Urothelium cell line (cell line): ENCODE measurements around the gene STAT3.
"Not testable (repeated sequence)": the region's sequence is repeated elsewhere in the genome, so short reads cannot be mapped to it uniquely, and the experiment has no call there.

Experiments used
- DNase-seq: peaks from one replicate; pipeline ENCODE4 v3.0.0; 2011; ENCODE audit warnings: low spot score, mixed read lengths
- FAIRE-seq: peaks from 2 replicates; lab custom pipeline; 2011; peaks lifted over from hg19 to GRCh38; lab: Jason Lieb, UNC

The STAT3 gene

GRCh38 chr17:42409523-42410318 is 21.5 kb upstream of the STAT3 start:
- DNase-seq (peak; percentile 74), FAIRE-seq (peak; percentile 73)

- DNase-seq (no peak), FAIRE-seq (no peak)
These were observed 19.8 kb upstream of the STAT3 start for GRCh38 chr17:42408061-42408460.

- peak; percentile 70 for DNase-seq
- FAIRE-seq = no peak
These were observed 19.1 kb upstream of the STAT3 start for GRCh38 chr17:42407289-42407836.

GRCh38 chr17:42406615-42407288 is 18.5 kb upstream of the STAT3 start:
- FAIRE-seq (no peak), DNase-seq (no peak)

GRCh38 chr17:42405963-42406495 is 17.8 kb upstream of the STAT3 start:
- no peak for FAIRE-seq
- no peak for DNase-seq

- FAIRE-seq = no peak
These were observed 16.8 kb upstream of the STAT3 start for GRCh38 chr17:42405076-42405475.

GRCh38 chr17:42404326-42405055 is 16.2 kb upstream of the STAT3 start:
- FAIRE-seq (no peak), DNase-seq (no peak)

More at GRCh38 chr17:42405076-42405475, 16.8 kb upstream of the STAT3 start:
- DNase-seq = no peak

GRCh38 chr17:42403150-42403549 is 14.9 kb upstream of the STAT3 start:
- no peak for FAIRE-seq
- no peak for DNase-seq

GRCh38 chr17:42402117-42402516 is 13.9 kb upstream of the STAT3 start:
- FAIRE-seq = no peak
- DNase-seq = no peak

- DNase-seq, FAIRE-seq: not testable (repeated sequence)
These were observed 12.7 kb upstream of the STAT3 start for GRCh38 chr17:42400844-42401375.

- no peak for DNase-seq
- no peak for FAIRE-seq
These were observed 12.0 kb upstream of the STAT3 start for GRCh38 chr17:42399948-42400843.

- FAIRE-seq (no peak), DNase-seq (no peak)
These were observed 10.9 kb upstream of the STAT3 start for GRCh38 chr17:42399121-42399520.

GRCh38 chr17:42395601-42396000 is 7.4 kb upstream of the STAT3 start:
- not testable (repeated sequence) for FAIRE-seq, DNase-seq

GRCh38 chr17:42394838-42395237 is 6.6 kb upstream of the STAT3 start:
- DNase-seq = no peak
- no peak for FAIRE-seq

GRCh38 chr17:42392692-42393415 is 4.6 kb upstream of the STAT3 start:
- DNase-seq (no peak), FAIRE-seq (no peak)

- DNase-seq, FAIRE-seq: not testable (repeated sequence)
These were observed 3.2 kb upstream of the STAT3 start for GRCh38 chr17:42391439-42391838.

- no peak for DNase-seq
- no peak for FAIRE-seq
These were observed 1.7 kb upstream of the STAT3 start for GRCh38 chr17:42389899-42390298.

GRCh38 chr17:42389135-42389417 is 834 bp upstream of the STAT3 start:
- DNase-seq = no peak
- no peak for FAIRE-seq

- DNase-seq (peak; percentile 36), FAIRE-seq (no peak)
These were observed 421 bp downstream of the STAT3 start for GRCh38 chr17:42387661-42388380.
